Activated naive CD8-positive, alpha-beta T cell treated with anti-CD3 and anti-CD28 coated beads, Interleukin-2, amount 10 ng/mL, durations not matched to agents 7 days and 5 days (primary cell): ENCODE data around the gene REPS1. TPM values are rescaled to one million over a fixed set of nuclear protein-coding genes. Genes with fewer than 3 reads are reported as not detected.
"Not testable (repeated sequence)": the region's sequence is repeated elsewhere in the genome, so short reads cannot be mapped to it uniquely, and the experiment has no call there.

ENCODE experiments used
- ATAC-seq: fragments of 150-1000 bp; cut with Tn5 transposase; one replicate; pipeline ENCODE4 v1.10.0; 2021; ENCODE audit warnings: low read depth, moderate library complexity
- POLR2A ChIA-PET: fragments of 350-600 bp; sonication (Branson Sonifier 250); formaldehyde crosslinking; loops from one replicate; lab custom pipeline; 2021; ENCODE audit warnings: antibody characterized with exemption; lab: Charles Lee
- DNase-seq: peaks from one replicate; pipeline ENCODE4 v3.0.0; 2021
- H3K27ac Mint-ChIP-seq: one replicate; pipeline ENCODE4 v1.8.0; 2022; ENCODE audit warnings: mild to moderate bottlenecking, mixed read lengths
- H3K27me3 Mint-ChIP-seq: one replicate; pipeline ENCODE4 v1.8.0; 2022; ENCODE audit warnings: mild to moderate bottlenecking, moderate library complexity, mixed read lengths
- H3K36me3 Mint-ChIP-seq: one replicate; pipeline ENCODE4 v1.8.0; 2021; ENCODE audit warnings: mild to moderate bottlenecking, mixed read lengths
- H3K4me1 Mint-ChIP-seq: one replicate; pipeline ENCODE4 v1.8.0; 2021; ENCODE audit warnings: mixed read lengths
- H3K4me3 Mint-ChIP-seq: one replicate; pipeline ENCODE4 v1.8.0; 2022; ENCODE audit warnings: mild to moderate bottlenecking, moderate library complexity, mixed read lengths
- H3K9me3 Mint-ChIP-seq: one replicate; pipeline ENCODE4 v1.8.0; 2021; ENCODE audit warnings: mixed read lengths
- total RNA-seq, 2 experiments: library from RNA; stranded (reverse); gene quantifications; one replicate each; pipeline ENCODE4 v1.2.3, GENCODE V29; 2021

The REPS1 gene
- total RNA-seq = 10 to 100 TPM; 50.5 to 51.3 TPM

- peak within 1 kb of the TSS; percentile 93 for H3K27ac Mint-ChIP-seq
- DNase-seq (peak; percentile 97), ATAC-seq (peak; percentile 94)
- H3K27me3 Mint-ChIP-seq = peaks cover 2% of the 10 kb centered on the region
- H3K36me3 Mint-ChIP-seq = no peaks in the 10 kb centered on the region
- no peaks in the 10 kb centered on the region for H3K9me3 Mint-ChIP-seq
- POLR2A ChIA-PET = interaction anchor here (0.6 to 5.0 kb wide), 8 partner anchors 18 to 1768 kb away, joined by 3 to 26 read pairs (median 4); partner anchors contain the start of genes ABRACL, CCDC28A and CITED2
- peak within 1 kb of the TSS; percentile 89 for H3K4me3 Mint-ChIP-seq
- peaks cover 20% of the 10 kb centered on the region for H3K4me1 Mint-ChIP-seq
These were observed at the start of gene REPS1 for GRCh38 chr6:138987643-138988468. REPS1 (minus strand) TSS chr6:138988253; CDS start chr6:138987682, 571 bp downstream.

DNA sequence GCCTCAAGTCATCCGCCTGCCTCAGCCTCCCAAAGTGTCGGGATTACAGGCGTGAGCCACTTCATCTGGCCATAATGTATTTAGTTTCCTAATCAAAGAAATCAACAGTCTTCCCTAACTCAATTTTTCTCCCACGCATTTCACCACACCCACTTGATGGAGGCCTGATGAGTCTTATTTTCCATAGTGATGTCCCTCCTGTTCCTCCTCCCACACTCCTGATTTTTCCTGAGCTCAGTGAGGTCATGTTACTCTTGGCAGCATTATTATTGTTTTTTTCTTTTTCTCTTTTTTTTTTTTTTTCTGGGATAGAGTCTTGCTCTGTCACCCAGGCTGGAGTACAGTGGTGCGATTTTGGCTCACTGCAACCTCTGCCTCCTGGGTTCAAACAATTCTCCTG, 49.4 kb upstream of the REPS1 start:
- POLR2A ChIA-PET = no interaction called here
- no peak overlapping the region for H3K27ac Mint-ChIP-seq

GRCh38 chr6:139030228-139030963, 42.3 kb upstream of the REPS1 start:
- H3K27me3 Mint-ChIP-seq = no peaks in the 10 kb centered on the region
- peaks cover 24% of the 10 kb centered on the region for H3K36me3 Mint-ChIP-seq
- no peak for DNase-seq
- no peak overlapping the region for H3K4me3 Mint-ChIP-seq
- POLR2A ChIA-PET = interaction anchor here (0.9 to 3.4 kb wide), 2 partner anchors 43 to 104 kb away, joined by 3 to 26 read pairs; partner anchors contain the start of genes HECA and REPS1
- no peak for ATAC-seq
- peaks cover 25% of the 10 kb centered on the region for H3K4me1 Mint-ChIP-seq
- H3K27ac Mint-ChIP-seq = no peak overlapping the region
- no peaks in the 10 kb centered on the region for H3K9me3 Mint-ChIP-seq

More for the DNA sequence above, 49.4 kb upstream of the REPS1 start:
- ATAC-seq (no peak), DNase-seq (no peak)
- Mint-ChIP-seq H3K4me1 (peaks cover 17% of the 10 kb centered on the region), H3K27me3 (no peaks in the 10 kb centered on the region), H3K9me3 (no peaks in the 10 kb centered on the region), H3K36me3 (peaks cover 52% of the 10 kb centered on the region), H3K4me3 (no peak overlapping the region)

- Mint-ChIP-seq H3K9me3 (no peaks in the 10 kb centered on the region), H3K4me1 (peaks cover 25% of the 10 kb centered on the region), H3K36me3 (peaks cover 17% of the 10 kb centered on the region), H3K27me3 (no peaks in the 10 kb centered on the region), H3K4me3 (no peak overlapping the region), H3K27ac (no peak overlapping the region)
- POLR2A ChIA-PET = interaction anchor here (0.6 to 3.4 kb wide), 9 partner anchors 9 to 914 kb away, joined by 3 to 26 read pairs (median 4); partner anchors contain the start of genes HECA and REPS1
- no peak for ATAC-seq
- peak; percentile 66 for DNase-seq
These were observed 41.6 kb upstream of the REPS1 start for GRCh38 chr6:139029470-139030227.

DNA sequence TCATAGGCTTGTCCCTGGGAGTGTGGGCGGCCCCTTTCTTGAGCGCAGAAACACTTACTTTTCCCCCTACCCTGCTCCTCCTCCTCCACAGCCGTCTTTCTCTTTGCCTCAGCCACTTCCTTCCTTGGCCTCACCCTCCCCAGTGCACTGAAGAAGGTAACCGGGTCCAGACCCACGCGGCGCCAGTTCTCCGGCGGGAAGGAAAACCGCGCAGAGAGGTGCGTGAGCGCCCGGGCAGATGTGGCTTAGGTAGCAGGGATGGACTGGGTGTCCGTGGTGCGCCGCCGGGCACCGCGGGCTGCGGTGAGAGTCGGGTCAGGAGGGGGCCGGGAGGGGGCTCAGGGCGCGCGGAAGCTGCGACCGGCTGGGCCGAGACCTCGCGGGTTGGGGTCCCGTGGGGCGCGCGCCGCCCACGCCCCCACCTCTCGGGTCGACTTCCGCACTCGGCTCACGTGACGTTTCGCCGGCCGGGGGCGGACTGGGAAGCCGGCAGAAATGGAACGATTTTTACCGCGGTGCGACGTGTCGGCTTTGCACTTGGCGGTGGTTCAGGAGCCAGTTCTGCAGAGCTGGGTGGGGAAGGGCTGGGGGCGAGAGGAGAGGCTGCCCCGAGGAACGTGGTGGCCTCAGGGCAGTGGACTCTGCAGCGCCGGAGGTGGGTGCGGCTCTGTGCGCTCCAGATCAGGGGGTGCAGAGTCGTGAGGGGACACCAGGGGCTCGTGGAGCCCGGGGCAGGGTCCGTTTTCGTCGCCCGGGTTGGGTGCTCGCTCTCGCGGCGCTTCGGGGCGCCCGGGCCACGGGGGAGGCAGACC, 40.8 kb upstream of the REPS1 start, which contains the start of gene ABRACL:
Gene ABRACL, plus strand, starts transcription at position 88 of the 812 bp plus-strand sequence. CDS start 5,416 bp downstream, outside the sequence.
- no peak within 1 kb of the TSS for H3K4me3 Mint-ChIP-seq
- no peaks in the 10 kb centered on the region for H3K27me3 Mint-ChIP-seq
- H3K36me3 Mint-ChIP-seq = peaks cover 11% of the 10 kb centered on the region
- no peaks in the 10 kb centered on the region for H3K9me3 Mint-ChIP-seq
- ATAC-seq (peak; percentile 86), DNase-seq (peak; percentile 75)
- peaks cover 23% of the 10 kb centered on the region for H3K4me1 Mint-ChIP-seq
- POLR2A ChIA-PET = interaction anchor here (0.6 to 3.4 kb wide), 8 partner anchors 10 to 913 kb away, joined by 3 to 26 read pairs (median 4); partner anchors contain the start of gene REPS1
- H3K27ac Mint-ChIP-seq = peak within 1 kb of the TSS; percentile 94

DNA sequence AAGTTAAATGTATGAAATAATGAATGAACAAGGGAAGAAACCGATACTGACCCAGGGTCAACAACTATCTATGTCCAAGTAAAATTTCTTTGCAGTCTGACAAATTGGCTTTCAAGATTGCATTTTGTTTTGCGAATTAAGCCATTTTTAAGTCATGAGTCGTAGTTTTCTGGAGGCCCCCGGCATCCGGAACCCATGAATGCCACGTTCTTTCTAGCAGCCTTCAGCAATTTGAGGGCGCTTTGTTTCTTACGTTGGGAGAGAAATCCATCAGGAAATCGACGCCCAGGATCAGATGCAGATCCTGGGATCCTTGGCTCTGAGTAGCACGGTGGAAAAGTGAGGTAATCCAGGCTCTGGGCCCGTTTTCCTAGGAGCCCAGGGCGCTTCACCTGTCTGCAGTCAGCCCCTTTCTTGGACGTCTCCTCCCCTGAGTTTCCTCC, 40.2 kb upstream of the REPS1 start:
- DNase-seq = no peak
- Mint-ChIP-seq H3K36me3 (peaks cover 4% of the 10 kb centered on the region), H3K4me3 (no peak overlapping the region), H3K9me3 (no peaks in the 10 kb centered on the region), H3K27ac (peak overlapping the region; percentile 94), H3K4me1 (peaks cover 17% of the 10 kb centered on the region), H3K27me3 (no peaks in the 10 kb centered on the region)
- POLR2A ChIA-PET = interaction anchor here (1.6 kb wide), 1 partner anchor 40 kb away, joined by 9 read pairs; the partner anchor contains the start of gene REPS1
- peak; percentile 2 for ATAC-seq

DNA sequence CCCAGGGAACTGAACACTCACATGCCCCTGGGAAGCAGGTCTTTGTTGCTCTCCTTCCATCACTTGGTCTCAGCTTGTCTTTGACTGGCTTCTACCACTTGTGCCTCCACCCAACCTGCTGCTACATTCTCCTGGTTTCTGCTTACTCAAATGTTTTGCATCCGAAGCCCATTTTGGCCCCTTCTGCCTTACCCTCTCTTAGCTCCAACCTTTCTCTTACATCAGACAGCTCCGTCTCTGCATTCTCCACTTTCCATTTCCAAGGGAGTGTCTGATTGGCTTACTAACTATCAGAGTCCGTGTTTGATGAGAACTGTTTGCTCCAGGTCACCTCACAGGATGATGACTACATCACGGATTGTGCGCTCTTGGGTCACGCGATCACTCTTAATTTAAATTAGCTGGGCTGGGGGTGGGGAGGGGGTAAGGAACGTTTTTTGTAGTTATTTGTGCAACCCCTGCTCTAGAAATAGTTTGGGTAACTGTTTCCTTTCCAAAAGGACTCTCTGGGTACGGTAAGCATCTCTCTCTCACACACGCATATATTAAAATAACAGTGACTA, 39.6 kb upstream of the REPS1 start:
- Mint-ChIP-seq H3K4me3 (no peak overlapping the region), H3K36me3 (peaks cover 2% of the 10 kb centered on the region), H3K27me3 (no peaks in the 10 kb centered on the region), H3K27ac (peak overlapping the region; percentile 94), H3K9me3 (no peaks in the 10 kb centered on the region), H3K4me1 (peaks cover 13% of the 10 kb centered on the region)
- POLR2A ChIA-PET = interaction anchor here (0.7 to 1.6 kb wide), 4 partner anchors 40 to 211 kb away, joined by 3 to 9 read pairs (median 3); partner anchors contain the start of gene REPS1
- peak; percentile 44 for ATAC-seq
- DNase-seq = peak; percentile 38

GRCh38 chr6:139025416-139025815, 37.4 kb upstream of the REPS1 start:
- H3K27ac Mint-ChIP-seq, H3K27me3 Mint-ChIP-seq, H3K4me3 Mint-ChIP-seq, ATAC-seq, H3K9me3 Mint-ChIP-seq, DNase-seq, H3K36me3 Mint-ChIP-seq, POLR2A ChIA-PET: not testable (repeated sequence)
- peaks cover 10% of the 10 kb centered on the region for H3K4me1 Mint-ChIP-seq

- ATAC-seq (no peak), DNase-seq (no peak)
- Mint-ChIP-seq H3K4me3 (no peak overlapping the region), H3K4me1 (no peaks in the 10 kb centered on the region), H3K36me3 (no peaks in the 10 kb centered on the region), H3K9me3 (no peaks in the 10 kb centered on the region), H3K27me3 (no peaks in the 10 kb centered on the region), H3K27ac (no peak overlapping the region)
- POLR2A ChIA-PET = no interaction called here
These were observed 32.6 kb upstream of the REPS1 start for GRCh38 chr6:139020689-139021088.

DNA sequence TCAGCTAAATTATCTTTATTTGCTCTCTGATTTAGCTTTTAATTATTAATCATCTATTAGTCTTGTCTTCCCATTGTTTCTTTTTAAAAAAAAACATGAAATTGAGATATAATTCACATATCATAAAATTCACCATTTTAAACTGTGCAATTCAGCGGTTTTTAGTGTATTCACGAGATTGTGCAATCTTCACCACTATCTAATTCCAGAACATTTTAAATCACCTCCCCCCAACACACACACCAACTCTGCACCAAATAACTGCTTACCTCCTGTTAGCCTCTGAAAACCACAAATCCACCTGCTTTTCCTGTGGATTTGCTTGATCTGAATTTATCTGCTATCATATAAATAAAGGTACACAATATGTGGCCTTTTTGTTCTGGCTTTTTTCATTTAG, 31.7 kb upstream of the REPS1 start:
- H3K27me3 Mint-ChIP-seq = peaks cover 3% of the 10 kb centered on the region
- ATAC-seq = no peak
- no peak overlapping the region for H3K27ac Mint-ChIP-seq
- no peak for DNase-seq
- POLR2A ChIA-PET = interaction anchor here (0.7 kb wide), 1 partner anchor 98 kb away, joined by 3 read pairs; no protein-coding TSS in a partner anchor
- H3K4me1 Mint-ChIP-seq = no peaks in the 10 kb centered on the region
- H3K36me3 Mint-ChIP-seq = no peaks in the 10 kb centered on the region
- no peak overlapping the region for H3K4me3 Mint-ChIP-seq
- H3K9me3 Mint-ChIP-seq = no peaks in the 10 kb centered on the region

DNA sequence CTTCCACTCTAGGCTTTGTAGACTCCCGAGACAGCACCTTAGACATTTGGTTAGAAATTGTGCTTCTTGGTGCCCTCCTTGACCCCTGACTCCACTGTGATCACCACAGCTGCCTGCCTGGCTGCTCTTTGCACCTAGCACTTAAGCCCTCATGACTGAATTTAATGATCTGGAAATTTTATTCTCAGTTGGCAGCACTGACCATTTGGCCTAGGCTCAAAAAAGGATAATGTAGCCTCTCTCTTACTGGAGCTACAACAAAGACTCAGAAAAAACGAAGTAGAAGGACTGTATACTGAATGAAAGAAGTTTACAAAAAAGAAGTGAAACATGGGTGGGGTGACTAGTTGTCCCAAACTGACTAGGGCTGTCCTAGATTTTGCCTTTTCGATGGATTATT, 29.2 kb upstream of the REPS1 start:
- POLR2A ChIA-PET = no interaction called here
- ATAC-seq (no peak), DNase-seq (no peak)
- H3K27me3 Mint-ChIP-seq = peaks cover 11% of the 10 kb centered on the region
- H3K4me1 Mint-ChIP-seq = no peaks in the 10 kb centered on the region
- H3K27ac Mint-ChIP-seq = no peak overlapping the region
- no peaks in the 10 kb centered on the region for H3K36me3 Mint-ChIP-seq
- no peaks in the 10 kb centered on the region for H3K9me3 Mint-ChIP-seq
- H3K4me3 Mint-ChIP-seq = no peak overlapping the region
